IMR-90 (cell line): Measurements from ENCODE around the gene EIF4G3.

Experiments
- BHLHE40 ChIP-seq: fragments of 150-350 bp; IDR thresholded peaks from 2 replicates; pipeline ENCODE4 v1.6.1; 2016; ENCODE audit warnings: mild to moderate bottlenecking, low read depth, low read length
- CEBPB ChIP-seq: IDR thresholded peaks from 2 replicates; pipeline ENCODE4 v1.6.1; 2012; ENCODE audit warnings: low read depth, low read length, improper control_type of control experiment
- CTCF ChIP-seq: conservative IDR thresholded peaks from 2 replicates; pipeline ENCODE4 v1.5.1; 2012; ENCODE audit warnings: mild to moderate bottlenecking, low read depth, low read length, improper control_type of control experiment
- MAZ ChIP-seq: IDR thresholded peaks from 2 replicates; pipeline ENCODE4 v1.6.1; 2012; ENCODE audit warnings: low read depth, mild to moderate bottlenecking, low read length, improper control_type of control experiment, moderate library complexity, borderline replicate concordance
- POLR2A ChIP-seq: IDR thresholded peaks from 2 replicates; pipeline ENCODE4 v1.6.1; 2012; ENCODE audit warnings: mild to moderate bottlenecking, low read depth, low read length
- SMC3 ChIP-seq: fragments of 150-350 bp; IDR thresholded peaks from 2 replicates; pipeline ENCODE4 v1.6.1; 2016; ENCODE audit warnings: low read depth, mild to moderate bottlenecking, antibody characterized with exemption, low read length, moderate library complexity
- USF2 ChIP-seq: fragments of 150-350 bp; IDR thresholded peaks from 2 replicates; pipeline ENCODE4 v1.6.1; 2017; ENCODE audit warnings: mild to moderate bottlenecking, antibody characterized with exemption, low read length, low read depth

- TF ChIP-seq CEBPB (no peak), SMC3 (no peak), CTCF (no peak), USF2 (no peak), BHLHE40 (no peak), MAZ (no peak), POLR2A (no peak)
Observed at GRCh38 chr1:21032741-21033140, 144.0 kb downstream of the EIF4G3 start.
